Cardiac fibroblast (primary cell): Measurements from ENCODE around the gene SH3BP1.
A peak's percentile ranks its signal among the peaks of the same experiment; 100 is the strongest.

Experiments used
- DNase-seq, 2 donors: peaks; one replicate each; pipeline versions ENCODE4 v3.0.0 to v3.0.0-alpha.2; 2010; ENCODE audit warnings: low read depth in 2 of 2
- H3K4me3 ChIP-seq, 2 donors: replicated peaks in 1 of 2; 1 replicate in 1 of 2; 2 replicates in 1 of 2; pipeline ENCODE4 v1.5.1; 2011; ENCODE audit warnings: low read depth in 2 of 2, low read length in 2 of 2, mild to moderate bottlenecking in 2 of 2, moderate library complexity in 1 of 2
- TF ChIP-seq, protein P1 (sequence below): IDR thresholded peaks from one replicate; pipeline ENCODE4 v1.5.1; 2011; ENCODE audit warnings: low read depth, mild to moderate bottlenecking, low read length, inconsistent platforms

SH3BP1 gene

DNA sequence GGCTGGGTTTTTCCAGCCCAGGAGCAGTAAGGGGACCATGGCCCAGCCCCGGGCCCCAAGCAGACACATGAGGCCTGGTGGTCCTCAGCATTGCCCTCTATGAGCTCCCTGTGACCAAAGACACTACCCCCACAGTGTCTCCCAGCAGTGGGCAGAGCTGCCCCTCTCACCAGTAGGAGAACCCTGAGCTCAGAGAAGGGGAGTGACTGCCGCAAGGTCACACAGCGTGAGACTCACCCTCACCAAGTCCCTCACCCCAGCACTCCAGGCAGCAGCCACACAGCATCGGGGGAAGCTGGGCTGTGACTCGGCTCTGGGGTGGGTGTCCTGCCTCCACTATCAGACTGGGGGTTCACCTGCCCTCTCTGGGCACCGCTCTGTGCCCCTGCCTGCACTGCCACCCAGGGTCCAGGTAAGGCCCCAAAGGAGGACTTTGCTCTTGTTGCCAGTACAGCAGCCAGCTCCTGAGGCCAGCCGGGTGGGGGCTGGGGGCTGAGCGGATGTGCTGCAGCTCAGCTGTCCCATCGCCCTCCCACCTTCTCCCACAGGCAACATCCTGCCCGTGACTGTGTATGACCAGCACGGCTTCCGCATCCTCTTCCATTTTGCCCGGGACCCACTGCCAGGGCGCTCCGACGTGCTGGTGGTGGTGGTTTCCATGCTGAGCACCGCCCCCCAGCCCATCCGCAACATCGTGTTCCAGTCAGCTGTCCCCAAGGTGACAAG, 7.9 kb upstream of the SH3BP1 start:
- H3K4me3 ChIP-seq: no peak overlapping the region
- no peak for DNase-seq
- TF ChIP-seq, protein P1, sequence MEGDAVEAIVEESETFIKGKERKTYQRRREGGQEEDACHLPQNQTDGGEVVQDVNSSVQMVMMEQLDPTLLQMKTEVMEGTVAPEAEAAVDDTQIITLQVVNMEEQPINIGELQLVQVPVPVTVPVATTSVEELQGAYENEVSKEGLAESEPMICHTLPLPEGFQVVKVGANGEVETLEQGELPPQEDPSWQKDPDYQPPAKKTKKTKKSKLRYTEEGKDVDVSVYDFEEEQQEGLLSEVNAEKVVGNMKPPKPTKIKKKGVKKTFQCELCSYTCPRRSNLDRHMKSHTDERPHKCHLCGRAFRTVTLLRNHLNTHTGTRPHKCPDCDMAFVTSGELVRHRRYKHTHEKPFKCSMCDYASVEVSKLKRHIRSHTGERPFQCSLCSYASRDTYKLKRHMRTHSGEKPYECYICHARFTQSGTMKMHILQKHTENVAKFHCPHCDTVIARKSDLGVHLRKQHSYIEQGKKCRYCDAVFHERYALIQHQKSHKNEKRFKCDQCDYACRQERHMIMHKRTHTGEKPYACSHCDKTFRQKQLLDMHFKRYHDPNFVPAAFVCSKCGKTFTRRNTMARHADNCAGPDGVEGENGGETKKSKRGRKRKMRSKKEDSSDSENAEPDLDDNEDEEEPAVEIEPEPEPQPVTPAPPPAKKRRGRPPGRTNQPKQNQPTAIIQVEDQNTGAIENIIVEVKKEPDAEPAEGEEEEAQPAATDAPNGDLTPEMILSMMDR: no peak

DNA sequence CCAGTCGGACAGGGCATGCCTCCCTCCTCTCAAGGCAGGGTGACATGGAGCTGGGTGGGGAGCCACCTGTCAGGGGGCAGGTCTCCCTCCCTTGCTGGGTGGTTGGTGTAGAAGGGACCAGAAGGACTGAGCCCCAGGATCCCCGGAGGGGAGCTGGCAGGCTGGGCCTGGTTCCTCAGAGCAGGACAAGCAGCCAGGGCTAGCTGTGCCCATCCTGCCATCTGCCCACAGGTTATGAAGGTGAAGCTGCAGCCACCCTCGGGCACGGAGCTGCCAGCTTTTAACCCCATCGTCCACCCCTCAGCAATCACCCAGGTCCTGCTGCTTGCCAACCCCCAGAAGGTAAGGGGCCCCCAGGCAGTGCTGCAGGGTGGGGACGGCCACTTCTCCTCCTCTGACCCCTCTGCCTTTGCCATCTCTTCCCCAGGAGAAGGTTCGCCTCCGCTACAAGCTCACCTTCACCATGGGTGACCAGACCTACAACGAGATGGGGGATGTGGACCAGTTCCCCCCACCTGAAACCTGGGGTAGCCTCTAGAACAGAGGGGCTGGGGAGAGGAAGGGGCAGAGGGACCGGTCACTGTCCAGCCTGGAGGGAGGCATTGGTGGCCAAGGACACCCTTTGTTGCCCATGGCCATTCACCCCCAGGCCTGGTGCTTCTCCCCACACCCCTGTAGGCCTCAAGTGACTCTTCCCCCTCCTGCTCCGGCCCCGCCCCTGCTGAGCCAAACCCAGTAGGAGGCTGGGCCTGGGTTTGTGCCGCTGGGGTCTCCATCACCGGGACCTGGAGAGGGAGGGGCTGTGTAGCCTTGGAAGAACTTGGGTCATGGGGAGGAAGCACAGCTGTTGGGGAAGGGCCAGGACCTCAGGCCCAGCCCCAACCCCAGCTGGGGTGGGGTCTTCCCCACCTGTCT, 7.0 kb upstream of the SH3BP1 start:
- DNase-seq: no peak
- no peak overlapping the region for H3K4me3 ChIP-seq
- TF ChIP-seq, protein P1: no peak

DNA sequence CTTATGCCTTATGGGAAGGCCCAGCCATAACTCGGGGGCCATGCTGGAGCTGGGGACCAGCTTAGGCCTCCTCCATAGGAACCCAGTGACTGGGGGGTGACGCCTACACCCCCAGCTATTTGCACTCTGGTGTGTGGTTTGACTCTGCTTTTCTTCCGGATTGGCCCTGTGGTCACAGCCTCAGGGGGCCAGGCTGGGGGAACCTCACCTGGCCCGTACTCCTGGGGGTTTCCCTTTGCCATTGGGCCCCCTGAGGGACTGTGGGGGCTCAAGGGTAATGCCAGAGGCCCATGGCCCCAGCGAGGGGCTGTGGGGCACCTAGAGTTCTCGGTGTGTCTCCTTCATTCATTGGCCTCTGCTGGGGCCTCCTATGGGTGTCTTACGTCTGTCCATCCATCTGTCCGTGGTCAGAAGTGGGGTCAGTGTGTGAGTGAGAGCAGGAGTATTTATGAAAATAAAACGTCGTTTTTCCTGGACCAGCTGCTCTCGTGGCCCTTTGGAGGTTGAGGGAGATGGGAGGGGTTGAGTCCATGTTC, 6.3 kb upstream of the SH3BP1 start:
- TF ChIP-seq, protein P1: no peak
- no peak for DNase-seq
- no peak overlapping the region for H3K4me3 ChIP-seq

DNA sequence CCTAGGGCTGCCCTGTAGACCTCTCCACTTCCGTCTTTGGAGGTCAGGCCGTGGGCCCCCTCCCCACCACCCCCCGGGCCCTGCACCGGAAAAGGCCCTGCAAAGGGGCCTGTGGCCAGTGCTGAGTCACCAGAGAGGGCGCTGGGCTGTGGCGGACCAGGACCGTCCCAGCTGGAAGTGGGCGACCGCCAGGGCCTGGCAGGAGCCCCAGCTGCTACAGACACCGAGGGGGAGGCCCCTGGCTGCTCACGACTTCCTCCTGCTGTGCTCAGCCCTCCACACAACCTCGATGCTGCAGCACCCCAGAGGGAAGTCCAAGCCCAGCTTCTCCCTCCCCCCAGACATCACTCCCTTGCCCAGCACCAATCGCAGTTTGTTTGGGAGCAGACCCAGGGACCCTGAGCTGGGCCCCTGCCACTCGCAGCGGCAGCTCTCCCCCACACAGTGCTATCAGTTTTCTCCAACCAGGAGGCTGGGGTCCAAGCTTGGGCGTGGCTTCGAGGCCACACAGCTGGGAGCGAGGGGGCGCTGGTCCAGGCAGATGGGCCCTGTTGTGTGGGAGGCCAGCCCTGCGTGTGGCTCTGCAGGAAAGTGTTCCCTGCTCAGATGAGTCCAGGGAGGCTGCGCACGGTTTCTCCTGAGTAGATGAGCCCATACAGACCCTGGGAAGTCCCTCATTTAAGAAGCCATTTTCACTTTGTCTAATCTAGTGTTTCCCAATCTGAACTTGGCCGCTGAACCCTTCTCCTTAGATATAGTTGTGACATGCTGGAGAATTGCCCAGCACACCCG, 5.6 kb upstream of the SH3BP1 start:
- DNase-seq: peak; percentile 69 to 95
- TF ChIP-seq, protein P1: peak; percentile 23
- peak overlapping the region in 1 of 2 donors; percentile 8 for H3K4me3 ChIP-seq

DNA sequence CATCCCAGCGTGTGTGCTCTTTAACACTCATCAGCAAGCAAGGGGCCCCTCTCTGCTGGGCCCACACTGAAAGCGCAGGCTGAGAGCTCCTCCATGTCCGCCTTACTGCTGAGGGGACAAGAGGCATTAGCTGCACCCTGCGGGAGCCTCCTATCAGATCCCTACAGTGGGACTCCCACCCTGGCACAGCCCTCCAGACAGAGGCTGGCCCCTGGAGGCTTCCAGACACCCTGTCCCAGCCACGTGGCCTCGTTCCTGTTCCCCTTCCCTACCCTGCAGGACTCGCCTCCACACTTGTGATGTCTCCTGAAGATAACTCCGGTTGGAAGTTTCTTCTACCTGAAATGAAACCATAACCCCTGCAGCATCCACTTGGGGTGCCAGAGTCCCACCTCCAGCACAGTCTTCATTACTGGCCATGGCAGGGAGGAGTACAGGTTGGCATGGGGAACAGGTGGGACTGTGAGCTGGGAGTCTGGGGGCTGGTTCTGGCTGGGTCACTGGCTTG, 5.0 kb upstream of the SH3BP1 start:
- no peak for DNase-seq
- TF ChIP-seq, protein P1: peak; percentile 26
- no peak overlapping the region for H3K4me3 ChIP-seq

DNA sequence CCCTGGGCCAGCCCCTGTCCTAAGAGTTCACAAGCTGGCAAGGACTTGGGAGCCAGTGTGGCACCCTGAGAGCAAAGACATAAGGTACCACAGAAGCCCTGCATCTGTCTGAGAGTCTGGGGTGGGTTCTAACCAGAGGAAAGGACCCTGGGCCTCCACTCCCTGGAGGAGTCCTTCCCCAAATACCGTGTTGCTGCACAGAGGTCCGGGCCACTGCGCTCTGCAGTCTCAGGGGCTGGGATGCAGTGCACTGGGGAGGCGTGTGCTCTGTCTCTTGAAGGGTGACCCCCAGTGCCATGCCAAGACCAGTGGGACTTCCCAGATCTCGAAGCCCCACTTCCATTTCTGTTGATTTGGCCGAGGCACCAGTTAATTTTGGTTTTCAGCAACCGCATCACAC, 4.3 kb upstream of the SH3BP1 start:
- no peak overlapping the region for H3K4me3 ChIP-seq
- TF ChIP-seq, protein P1: no peak
- no peak for DNase-seq
